AG20443 (cell line): ENCODE measurements around the gene TMEM150C.
"Not testable (repeated sequence)": the region's sequence is repeated elsewhere in the genome, so short reads cannot be mapped to it uniquely, and the experiment has no call there.

Source experiments
- DNase-seq: peaks from one replicate; pipeline ENCODE4 v3.0.0; 2012; ENCODE audit warnings: low spot score, mixed read lengths

The TMEM150C gene

DNA sequence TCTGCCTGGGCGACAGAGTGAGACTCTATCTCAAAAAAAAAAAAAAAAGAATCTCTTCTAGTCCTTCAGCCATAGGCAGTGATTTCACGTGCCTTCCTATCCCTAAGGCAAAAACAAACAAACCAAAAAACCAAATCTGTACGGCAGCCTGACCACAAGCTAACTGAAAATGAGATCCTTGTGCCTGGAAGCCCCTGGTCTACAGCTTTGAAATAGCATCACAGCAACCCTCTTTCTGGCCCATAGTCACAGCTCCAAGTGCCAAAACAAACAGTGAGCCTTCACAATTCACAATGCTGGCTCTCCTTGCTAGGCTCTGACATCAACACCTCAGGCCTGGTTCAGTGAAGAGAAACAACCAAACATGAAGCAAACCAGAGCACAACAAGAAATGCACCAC is 46.1 kb downstream of the TMEM150C start:
- DNase-seq, result peak; percentile 83

GRCh38 chr4:82513382-82513781 is 48.4 kb downstream of the TMEM150C start:
- no peak for DNase-seq

- no peak for DNase-seq
These were observed 51.6 kb downstream of the TMEM150C start for GRCh38 chr4:82510216-82510615.

- DNase-seq, result no peak
These were observed 52.9 kb downstream of the TMEM150C start for GRCh38 chr4:82508806-82509428.

- DNase-seq, result no peak
These were observed 53.8 kb downstream of the TMEM150C start for GRCh38 chr4:82508011-82508410.

GRCh38 chr4:82501154-82501442 is 60.7 kb downstream of the TMEM150C start:
- DNase-seq, result no peak

GRCh38 chr4:82500435-82501153 is 61.2 kb downstream of the TMEM150C start:
- DNase-seq, result peak; percentile 39

GRCh38 chr4:82499738-82500434 is 61.9 kb downstream of the TMEM150C start:
- no peak for DNase-seq

DNA sequence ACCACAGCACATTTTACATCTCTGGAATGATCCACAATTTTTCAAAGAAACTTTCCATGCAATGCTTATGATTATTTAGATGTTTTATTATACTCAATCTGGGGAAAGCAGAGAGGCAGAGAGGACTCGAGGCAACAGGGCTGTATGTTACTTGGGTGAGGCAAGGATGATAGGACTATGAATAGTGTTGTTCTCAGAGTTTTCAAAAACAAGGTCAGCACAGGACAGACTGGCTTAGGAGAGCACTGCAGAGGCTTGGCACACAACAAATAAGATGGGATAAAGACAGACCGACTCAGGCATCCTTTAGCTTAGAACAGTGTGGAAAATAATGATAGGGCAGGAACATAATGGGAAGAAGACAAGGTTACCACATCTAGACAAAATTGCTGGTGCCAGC is 65.4 kb downstream of the TMEM150C start:
- DNase-seq, result no peak

DNA sequence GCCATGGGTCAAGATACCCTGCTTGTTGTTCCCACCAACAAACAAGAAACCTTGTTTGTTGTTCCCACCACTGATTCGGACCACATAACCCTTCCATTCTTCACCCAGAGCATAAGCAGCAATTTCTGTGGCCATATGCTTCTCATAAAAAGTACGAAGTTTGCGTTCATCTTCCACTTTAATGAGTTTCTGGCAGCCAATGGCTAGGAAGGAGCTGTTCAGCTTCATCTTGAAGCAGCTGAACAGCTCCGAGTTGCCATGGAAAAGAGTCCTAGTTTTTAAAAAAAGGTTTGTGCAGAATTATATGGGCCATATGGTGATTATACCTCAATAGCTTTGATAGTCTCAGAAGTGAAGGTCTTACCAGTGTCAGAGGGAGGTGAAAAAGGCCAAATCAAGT is 66.1 kb downstream of the TMEM150C start:
- no peak for DNase-seq

DNA sequence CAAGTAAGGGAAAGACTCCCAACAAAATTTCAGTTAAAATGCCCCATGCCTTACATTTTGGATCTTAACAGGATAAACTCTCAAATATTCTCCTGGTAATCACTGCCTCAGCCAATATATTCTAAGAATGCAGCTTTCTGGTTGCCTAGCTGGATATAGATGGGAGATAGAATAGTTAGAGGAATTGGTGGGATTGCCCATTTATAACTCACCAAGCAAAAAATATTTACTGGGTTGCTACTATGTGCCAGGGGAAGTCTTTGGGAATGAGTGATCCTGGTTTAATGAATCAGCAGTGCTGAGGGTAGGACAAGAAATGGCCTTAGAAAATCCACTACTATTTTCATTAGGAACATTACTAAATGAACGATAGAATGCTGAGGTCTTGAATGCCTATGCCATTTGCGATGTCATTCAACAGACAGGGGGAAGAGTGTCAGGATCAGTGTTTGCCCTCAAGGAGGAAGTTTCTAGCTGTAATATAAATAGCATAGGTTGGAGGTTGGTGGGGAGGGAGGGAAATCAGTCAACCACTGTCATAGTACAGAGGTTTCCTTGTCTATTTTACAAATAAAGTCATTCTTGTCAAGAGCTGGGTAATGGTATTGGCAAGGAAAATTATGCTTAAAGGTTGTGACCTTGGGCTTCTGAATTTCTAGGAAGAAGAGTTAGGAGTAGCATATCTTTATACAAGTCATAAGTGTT is 67.9 kb downstream of the TMEM150C start:
- peak; percentile 51 for DNase-seq

DNA sequence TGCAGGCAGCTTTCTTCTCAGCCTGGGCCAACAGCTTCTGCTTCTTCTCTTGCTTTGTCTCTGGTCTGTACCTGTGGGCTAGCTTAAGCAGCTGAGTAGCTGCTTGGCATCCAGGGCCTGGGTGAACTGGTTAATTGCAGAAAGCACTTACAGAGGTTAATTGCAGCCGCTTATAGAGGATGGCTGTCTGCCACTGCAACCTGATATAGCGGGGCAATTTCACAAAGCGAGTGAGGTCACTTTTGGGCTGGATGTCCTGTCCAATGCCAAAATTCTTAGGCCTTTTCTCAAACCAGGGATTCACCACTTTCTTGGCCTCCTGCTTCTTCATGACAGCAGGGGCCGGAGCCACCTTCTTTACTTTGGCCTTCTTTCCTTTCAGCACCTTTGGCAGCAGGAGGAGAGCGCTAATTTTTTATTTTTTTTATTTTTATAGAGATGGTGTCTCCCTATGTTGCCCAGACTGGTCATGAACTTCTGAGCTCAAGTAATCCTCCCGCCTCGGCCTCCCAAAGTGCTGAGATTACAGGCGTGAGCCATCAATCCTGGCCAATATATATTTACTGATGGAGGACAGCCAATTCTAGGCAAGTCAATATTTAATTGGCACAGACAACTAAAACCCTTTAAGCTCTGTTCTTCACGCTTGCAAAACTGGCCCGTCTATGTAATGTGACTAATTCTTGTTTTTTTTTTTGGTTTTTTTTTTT is 70.4 kb downstream of the TMEM150C start:
- no peak for DNase-seq

DNA sequence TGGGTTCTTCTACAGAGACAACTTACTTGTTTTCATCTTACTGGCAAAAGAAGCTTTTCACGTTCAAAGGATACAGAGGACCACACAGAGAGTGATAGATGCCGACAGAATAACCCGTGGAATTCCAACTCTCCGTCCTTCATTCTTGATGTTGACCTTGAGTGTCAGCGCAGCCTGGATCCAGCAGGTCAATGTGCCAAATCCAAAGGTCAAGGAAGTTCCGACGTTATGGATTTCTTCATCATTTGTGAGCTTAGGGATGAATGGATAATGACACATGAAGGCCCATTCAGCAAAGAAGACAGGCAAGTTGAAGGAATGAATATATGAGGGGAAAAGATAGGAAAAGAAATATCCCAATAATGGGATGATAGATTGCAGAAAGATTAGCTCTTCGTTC is 71.8 kb downstream of the TMEM150C start:
- no peak for DNase-seq

GRCh38 chr4:82489076-82489475 is 72.7 kb downstream of the TMEM150C start:
- no peak for DNase-seq

DNA sequence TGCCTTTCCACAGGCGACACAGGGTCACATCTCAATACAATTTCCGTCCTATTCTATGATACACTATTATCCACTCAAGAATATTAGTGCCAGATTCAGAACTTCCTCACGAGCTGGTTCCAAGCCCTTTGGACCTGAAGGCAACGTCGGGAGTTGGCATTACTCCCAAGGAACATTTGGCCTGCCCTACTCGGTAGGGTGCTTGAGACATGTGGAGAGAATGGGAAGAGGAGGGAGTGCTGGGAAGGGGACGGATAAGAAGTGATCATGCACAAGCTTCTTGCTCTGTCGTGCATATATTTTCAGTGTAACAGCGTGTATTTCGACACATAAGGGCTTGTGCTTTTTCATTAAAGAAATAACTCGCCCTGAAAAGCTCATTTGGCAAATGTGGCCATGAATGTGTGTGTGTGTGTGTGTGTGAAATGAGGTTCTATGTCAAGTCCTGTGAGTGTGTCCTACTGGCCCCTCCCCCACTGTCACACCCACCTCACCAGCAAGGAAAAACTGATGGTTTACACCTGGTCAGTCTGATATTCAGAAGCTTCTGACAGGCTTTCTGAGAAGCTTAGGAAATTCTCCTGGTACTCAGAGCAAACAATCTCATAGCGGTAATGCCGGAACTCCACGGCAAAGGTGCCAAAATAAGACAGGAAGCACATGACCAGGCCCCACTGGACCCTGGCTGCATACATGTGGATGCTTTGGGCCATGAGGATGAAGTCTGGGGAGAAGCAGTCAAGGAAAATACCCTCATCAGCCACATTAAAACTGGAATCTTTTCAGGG is 76.6 kb downstream of the TMEM150C start:
- no peak for DNase-seq

GRCh38 chr4:82482387-82482786 is 79.4 kb downstream of the TMEM150C start:
- DNase-seq, result no peak

GRCh38 chr4:82481506-82481840 is 80.3 kb downstream of the TMEM150C start:
- peak; percentile 16 for DNase-seq

DNA sequence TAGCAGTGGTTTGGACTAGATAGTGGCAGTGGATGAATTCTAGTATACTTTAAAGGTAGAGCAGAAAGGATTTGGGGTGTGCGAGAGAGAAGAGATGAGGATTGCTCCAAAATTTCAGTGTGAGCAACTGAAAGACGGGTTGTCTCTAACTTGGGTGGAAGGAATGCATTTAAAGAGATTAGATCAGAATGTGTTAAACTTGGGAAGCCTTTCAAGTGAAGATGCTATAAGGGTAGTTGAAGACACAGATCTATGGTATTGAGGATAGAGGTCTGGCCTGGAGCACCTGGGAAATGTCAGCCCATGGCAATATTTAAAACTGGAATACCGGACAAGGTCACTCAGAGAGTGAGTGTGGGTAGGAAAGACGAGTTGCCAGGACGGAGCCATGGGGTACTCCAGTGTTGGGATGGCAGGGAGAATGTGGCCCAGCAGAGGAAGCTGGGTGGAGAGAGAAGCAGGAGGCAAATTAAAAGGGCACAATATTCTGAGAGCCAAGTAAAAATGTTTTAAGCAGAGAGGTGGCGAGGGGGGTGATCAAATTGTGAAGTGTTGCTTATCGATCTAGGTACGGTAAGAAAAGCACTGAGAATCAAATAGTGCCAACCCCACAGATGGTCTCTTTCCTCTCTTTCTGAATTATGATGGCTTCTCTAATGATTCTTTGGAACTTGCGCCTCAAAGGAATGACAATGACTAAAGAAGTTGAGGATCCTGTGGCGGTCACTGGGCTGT is 80.8 kb downstream of the TMEM150C start:
- no peak for DNase-seq

DNA sequence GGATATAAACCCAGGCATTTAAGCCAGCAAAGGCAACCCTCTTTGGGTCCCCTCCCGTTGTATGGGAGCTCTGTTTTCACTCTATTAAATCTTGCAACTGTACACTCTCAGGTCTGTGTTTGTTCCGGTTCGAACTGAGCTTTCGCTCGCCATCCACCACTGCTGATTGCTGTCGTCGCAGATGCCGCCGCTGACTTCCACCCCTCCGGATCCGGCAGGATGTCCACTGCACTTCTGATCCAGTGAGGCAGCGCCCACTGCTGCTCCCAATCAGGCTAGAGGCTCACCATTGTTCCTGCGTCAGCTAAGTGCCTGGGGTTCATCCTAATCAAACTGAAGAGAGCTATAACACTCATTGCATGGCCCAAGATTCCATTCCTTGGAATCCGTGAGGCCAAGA is 82.2 kb downstream of the TMEM150C start:
- no peak for DNase-seq

DNA sequence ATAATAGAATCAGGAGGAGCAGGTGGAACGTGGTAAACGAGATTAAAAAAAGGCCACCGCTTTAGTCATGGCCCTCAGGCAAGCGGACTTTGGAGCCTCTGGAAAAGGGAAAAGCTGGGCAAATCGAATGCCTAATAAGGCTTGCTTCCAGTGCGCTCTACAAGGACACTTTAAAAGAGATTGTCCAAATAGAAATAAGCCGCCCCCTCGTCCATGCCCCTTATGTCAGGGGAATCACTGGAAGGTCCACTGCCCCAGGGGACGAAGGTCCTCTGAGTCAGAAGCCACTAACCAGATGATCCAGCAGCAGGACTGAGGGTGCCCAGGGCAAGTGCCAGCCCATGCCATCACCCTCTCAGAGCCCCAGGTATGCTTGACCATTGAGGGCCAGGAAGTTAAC is 84.3 kb downstream of the TMEM150C start:
- DNase-seq, result not testable (repeated sequence)

DNA sequence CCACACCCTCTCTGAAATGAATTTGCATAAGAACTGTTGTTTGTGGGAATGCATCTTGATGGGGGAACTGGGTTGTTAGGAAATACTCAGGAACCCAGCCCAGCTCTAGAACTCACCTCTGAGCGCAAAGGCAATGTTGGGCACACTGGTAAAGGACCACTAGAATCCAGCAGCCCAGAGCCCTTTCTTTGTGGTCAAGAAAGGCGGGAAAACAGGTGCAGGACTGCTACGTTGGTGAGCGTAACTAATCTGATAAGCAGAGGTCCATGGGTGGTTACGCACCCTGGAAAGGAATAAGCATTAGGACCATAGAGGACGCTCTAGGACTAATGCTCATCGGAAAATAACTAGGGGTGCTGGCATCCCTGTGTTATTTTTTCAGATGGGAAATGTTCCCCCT is 85.9 kb downstream of the TMEM150C start:
- not testable (repeated sequence) for DNase-seq
